ENCODE results near the gene URB1. TPM values are rescaled to one million over a fixed set of nuclear protein-coding genes. Genes with fewer than 3 reads are reported as not detected.

The URB1 gene
- total and polyA plus RNA-seq, 2 of the 8 experiments (the other 6 are each of a cell fraction or from before 2014, with no cell fraction given), result 8.1 to 28.9 TPM

- CTCF ChIA-PET (ENCODE audit: partially characterized antibody), result interaction anchor here (1.1 to 2.1 kb wide), 3 partner anchors 14 to 233 kb away, joined by 3 to 6 read pairs (median 3); no protein-coding TSS in a partner anchor
- Histone ChIP-seq H3K18ac (ENCODE audit: extremely low read depth, low read length) (no peak overlapping the region), H2BK120ac (replicated peaks; ENCODE audit: low read depth, low read length) (no peak overlapping the region), H2BK12ac (ENCODE audit: low read depth, low read length) (no peak overlapping the region), H4K91ac (replicated peaks; ENCODE audit: insufficient read length, low read length) (no peak overlapping the region), H3K9me3 (ENCODE audit: insufficient read depth in 2 of 2, low read depth in 1 of 2, low read length in 1 of 2) (no peaks in the 10 kb centered on the region), H3K23me2 (ENCODE audit: low read depth, low read length) (no peaks in the 10 kb centered on the region), H3K27ac (ENCODE audit: low read depth, low read length) (no peak overlapping the region), H3K36me3 (ENCODE audit: control insufficient read depth in 2 of 4, insufficient read depth in 4 of 4, low read length in 3 of 4) (peaks cover 16 to 71% (median 58%) of the 10 kb centered on the region in 4 experiments), H3K4me1 (replicated peaks in 1 of 4; ENCODE audit: control insufficient read depth in 3 of 4, insufficient read depth in 4 of 4, low read length in 3 of 4) (no peaks in the 10 kb centered on the region), H3K79me2 (ENCODE audit: control insufficient read depth in 1 of 2, insufficient read depth in 2 of 2, low read length in 2 of 2) (no peaks in the 10 kb centered on the region), H2AFZ (ENCODE audit: low read length) (no peak overlapping the region), H3K79me1 (ENCODE audit: low read depth, low read length) (peaks cover 4% of the 10 kb centered on the region; the same call in 1 of the 2 replicates), H3K27me3 (replicated peaks in 1 of 4; ENCODE audit: control insufficient read depth in 3 of 4, extremely low read depth in 1 of 4, insufficient read depth in 3 of 4, low read length in 3 of 4) (no peaks in the 10 kb centered on the region), H2AK5ac (ENCODE audit: low read depth, low read length) (no peak overlapping the region), H3K4ac (replicated peaks; ENCODE audit: insufficient read length, low read depth, low read length) (no peak overlapping the region), H2BK15ac (ENCODE audit: low read length) (no peak overlapping the region), H3K14ac (ENCODE audit: insufficient read length) (no peak overlapping the region), H4K20me1 (replicated peaks in 1 of 2; ENCODE audit: control insufficient read depth in 1 of 2, insufficient read depth in 2 of 2, low read length in 2 of 2) (peaks cover 0 to 7% of the 10 kb centered on the region in 2 experiments), H3K23ac (ENCODE audit: insufficient read length) (no peak overlapping the region), H3K4me3 (ENCODE audit: extremely low read depth in 1 of 4, insufficient read depth in 2 of 4, low read depth in 3 of 4, low read length in 4 of 4) (no peak overlapping the region), H4K5ac (ENCODE audit: insufficient read length, low read depth, low read length) (no peak overlapping the region), H4K8ac (ENCODE audit: extremely low read depth, insufficient read depth, low read length) (no peak overlapping the region), H2BK5ac (ENCODE audit: low read depth, low read length) (no peak overlapping the region), H2BK20ac (ENCODE audit: low read length) (no peak overlapping the region), H3K9ac (replicated peaks in 1 of 4; ENCODE audit: extremely low read depth in 1 of 4, low read depth in 3 of 4, low read length in 3 of 4) (no peak overlapping the region), H3K4me2 (ENCODE audit: insufficient read depth in 1 of 2, low read depth in 2 of 2, low read length in 2 of 2) (no peak overlapping the region), H3K56ac (replicated peaks; ENCODE audit: insufficient read length, low read depth, low read length) (no peak overlapping the region)
- no peak for DNase-seq (ENCODE audit: low read depth in 1 of 2, low spot score in 2 of 2)
- 85% methylated on average over 9 of the region's 9 CpGs; no CpG with 5 or more reads in 1 of the 2 experiments for WGBS, 2 experiments (ENCODE audit: extremely low coverage in 1 of 2, insufficient coverage in 1 of 2, insufficient read length in 1 of 2, insufficient replicate concordance in 2 of 2, low coverage in 1 of 2, low lambda C conversion rate in 2 of 2, missing lambda C conversion rate in 1 of 2)
- no peak for FAIRE-seq
- POLR2A ChIA-PET (ENCODE audit: partially characterized antibody), result interaction anchor here (1.4 to 1.8 kb wide), 2 partner anchors 12 to 24 kb away, joined by 3 to 4 read pairs; partner anchors contain the start of gene URB1
- TF ChIP-seq CHD2 (IDR thresholded peaks at IDR 0.05; ENCODE audit: low read length) (no peak), RAD21 (IDR thresholded peaks at IDR 0.05 in 1 of 2, conservative IDR thresholded peaks at IDR 0.05 in 1 of 2; ENCODE audit: low read depth in 2 of 2, low read length in 2 of 2) (no peak), TAF7 (optimal IDR thresholded peaks at IDR 0.05; ENCODE audit: borderline replicate concordance, low read depth, low read length) (no peak), JUN (IDR thresholded peaks at IDR 0.05; ENCODE audit: low read depth, low read length) (no peak), JUND (IDR thresholded peaks at IDR 0.05; ENCODE audit: low read length) (no peak), CBX8 (IDR thresholded peaks at IDR 0.05; ENCODE audit: borderline replicate concordance, low read depth, low read length) (no peak), ASH2L (IDR thresholded peaks at IDR 0.05; ENCODE audit: low read length) (no peak), MAFK (IDR thresholded peaks at IDR 0.05; ENCODE audit: low read depth, low read length) (no peak), RFX5 (IDR thresholded peaks at IDR 0.05; ENCODE audit: borderline replicate concordance, low read depth, low read length) (no peak), GABPA (IDR thresholded peaks at IDR 0.05; ENCODE audit: borderline replicate concordance, insufficient read depth, low read length) (no peak), BCL11A (IDR thresholded peaks at IDR 0.05; ENCODE audit: low read depth in 2 of 2, low read length in 2 of 2) (no peak), POLR2AphosphoS5 (IDR thresholded peaks at IDR 0.05; ENCODE audit: low read depth, low read length) (no peak), SP1 (IDR thresholded peaks at IDR 0.05; ENCODE audit: low read depth, low read length) (no peak)
- TF ChIP-seq, protein P1, sequence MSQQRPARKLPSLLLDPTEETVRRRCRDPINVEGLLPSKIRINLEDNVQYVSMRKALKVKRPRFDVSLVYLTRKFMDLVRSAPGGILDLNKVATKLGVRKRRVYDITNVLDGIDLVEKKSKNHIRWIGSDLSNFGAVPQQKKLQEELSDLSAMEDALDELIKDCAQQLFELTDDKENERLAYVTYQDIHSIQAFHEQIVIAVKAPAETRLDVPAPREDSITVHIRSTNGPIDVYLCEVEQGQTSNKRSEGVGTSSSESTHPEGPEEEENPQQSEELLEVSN (IDR thresholded peaks at IDR 0.05), result no peak
These were observed 24.4 kb downstream of the URB1 start for GRCh38 chr21:32368386-32368785.
